Endodermal cell (in vitro differentiated cells): Measurements from ENCODE around the gene RNASEH2A. TPM values are rescaled to one million over a fixed set of nuclear protein-coding genes. Genes with fewer than 3 reads are reported as not detected.

ENCODE experiments used
- DNase-seq: peaks from one replicate; pipeline ENCODE4 v3.0.0-alpha.2; 2017
- H3K27ac ChIP-seq: 2 replicates; pipeline ENCODE4 v1.5.1; 2013; ENCODE audit warnings: mild to moderate bottlenecking, low read depth, low read length, moderate library complexity
- H3K27me3 ChIP-seq: 2 replicates; pipeline ENCODE4 v1.6.1; 2013; ENCODE audit warnings: mild to moderate bottlenecking, low read length, moderate library complexity; ENCODE audit not compliant: insufficient read depth, control insufficient read depth, poor library complexity, severe bottlenecking
- H3K36me3 ChIP-seq: 2 replicates; pipeline ENCODE4 v1.7.0; 2013; ENCODE audit warnings: mild to moderate bottlenecking, low read length, moderate library complexity; ENCODE audit not compliant: control insufficient read depth, insufficient read depth
- H3K4me1 ChIP-seq: one replicate; pipeline ENCODE4 v1.7.0; 2013; ENCODE audit warnings: low read length; ENCODE audit not compliant: control insufficient read depth, insufficient read depth
- H3K4me3 ChIP-seq: 2 replicates; pipeline ENCODE4 v1.5.1; 2013; ENCODE audit warnings: mild to moderate bottlenecking, low read length, moderate library complexity
- H3K9ac ChIP-seq: 2 replicates; pipeline ENCODE4 v1.6.1; 2013; ENCODE audit warnings: mild to moderate bottlenecking, low read length, moderate library complexity; ENCODE audit not compliant: poor library complexity, severe bottlenecking; ENCODE audit errors: extremely low read depth
- H3K9me3 ChIP-seq: 2 replicates; pipeline ENCODE4 v1.6.1; 2013; ENCODE audit warnings: mild to moderate bottlenecking, low read length, moderate library complexity; ENCODE audit not compliant: control insufficient read depth
- H3K27ac Mint-ChIP-seq: 2 replicates; pipeline ENCODE4 v1.8.0; 2020; ENCODE audit warnings: mixed read lengths
- H3K27me3 Mint-ChIP-seq: 2 replicates; pipeline ENCODE4 v1.8.0; 2021; ENCODE audit warnings: mild to moderate bottlenecking, mixed read lengths; ENCODE audit not compliant: insufficient read depth
- H3K36me3 Mint-ChIP-seq: 2 replicates; pipeline ENCODE4 v1.8.0; 2020; ENCODE audit warnings: low read depth, mixed read lengths
- H3K4me1 Mint-ChIP-seq: 2 replicates; pipeline ENCODE4 v1.8.0; 2020; ENCODE audit warnings: mixed read lengths
- H3K4me3 Mint-ChIP-seq: 2 replicates; pipeline ENCODE4 v1.8.0; 2020; ENCODE audit warnings: mild to moderate bottlenecking, moderate library complexity, mixed read lengths
- H3K9me3 Mint-ChIP-seq: 2 replicates; pipeline ENCODE4 v1.8.0; 2020; ENCODE audit warnings: mild to moderate bottlenecking, mixed read lengths
- CTCF ChIP-seq: fragments of 200-600 bp; sonication (generic); conservative IDR thresholded peaks from 2 replicates; pipeline ENCODE4 v1.5.0; 2021; ENCODE audit warnings: antibody characterized with exemption, mild to moderate bottlenecking
- WGBS, 2 experiments: methylation state at CpG; one replicate each; pipeline versions ENCODE4 v1.1.5 to v1.1.7; 2013; ENCODE audit warnings: missing lambda C conversion rate in 2 of 2, mixed read lengths in 1 of 2; ENCODE audit not compliant: insufficient coverage in 1 of 2, insufficient read length in 1 of 2; 5-methylcytosine and 5-hydroxymethylcytosine counted together
- total RNA-seq, 2 donors: library from RNA; stranded (reverse); fragmentation: NEBNext Ultra II Directional in 1 of 2; extraction: Animal tissue kit (Norgen Biotek cat#: 25700) in 1 of 2; gene quantifications; 2 replicates in 1 of 2; 3 replicates in 1 of 2; pipeline ENCODE4 v1.2.1, GENCODE V29; 2021

The RNASEH2A gene
- total RNA-seq, 2 donors from 2014 or later: 51.0 to 97.1 TPM

GRCh38 chr19:12838182-12838885, 31.9 kb downstream of the RNASEH2A start, which contains the start of gene MAST1:
TSS of gene MAST1 (plus strand) at chr19:12838515. CDS start at chr19:12838573, 58 bp downstream.
- H3K4me3 ChIP-seq: peak within 1 kb of the TSS; percentile 71
- Mint-ChIP-seq H3K9me3 (no peaks in the 10 kb centered on the region), H3K36me3 (no peaks in the 10 kb centered on the region), H3K27ac (no peak within 1 kb of the TSS), H3K4me3 (peak within 1 kb of the TSS; percentile 64), H3K27me3 (peaks cover 76% of the 10 kb centered on the region), H3K4me1 (peaks cover 4% of the 10 kb centered on the region)
- peak within 1 kb of the TSS; percentile 79 for H3K27ac ChIP-seq
- peaks cover 53% of the 10 kb centered on the region for H3K27me3 ChIP-seq
- DNase-seq: peak; percentile 87
- TF ChIP-seq CTCF: peak; percentile 85
- no peak within 1 kb of the TSS for H3K9ac ChIP-seq
- H3K9me3 ChIP-seq: no peaks in the 10 kb centered on the region
- no peaks in the 10 kb centered on the region for H3K36me3 ChIP-seq
- no peaks in the 10 kb centered on the region for H3K4me1 ChIP-seq
- 0% methylated on average over 7 to 59 of the region's 69 CpGs for WGBS, 2 experiments

DNA sequence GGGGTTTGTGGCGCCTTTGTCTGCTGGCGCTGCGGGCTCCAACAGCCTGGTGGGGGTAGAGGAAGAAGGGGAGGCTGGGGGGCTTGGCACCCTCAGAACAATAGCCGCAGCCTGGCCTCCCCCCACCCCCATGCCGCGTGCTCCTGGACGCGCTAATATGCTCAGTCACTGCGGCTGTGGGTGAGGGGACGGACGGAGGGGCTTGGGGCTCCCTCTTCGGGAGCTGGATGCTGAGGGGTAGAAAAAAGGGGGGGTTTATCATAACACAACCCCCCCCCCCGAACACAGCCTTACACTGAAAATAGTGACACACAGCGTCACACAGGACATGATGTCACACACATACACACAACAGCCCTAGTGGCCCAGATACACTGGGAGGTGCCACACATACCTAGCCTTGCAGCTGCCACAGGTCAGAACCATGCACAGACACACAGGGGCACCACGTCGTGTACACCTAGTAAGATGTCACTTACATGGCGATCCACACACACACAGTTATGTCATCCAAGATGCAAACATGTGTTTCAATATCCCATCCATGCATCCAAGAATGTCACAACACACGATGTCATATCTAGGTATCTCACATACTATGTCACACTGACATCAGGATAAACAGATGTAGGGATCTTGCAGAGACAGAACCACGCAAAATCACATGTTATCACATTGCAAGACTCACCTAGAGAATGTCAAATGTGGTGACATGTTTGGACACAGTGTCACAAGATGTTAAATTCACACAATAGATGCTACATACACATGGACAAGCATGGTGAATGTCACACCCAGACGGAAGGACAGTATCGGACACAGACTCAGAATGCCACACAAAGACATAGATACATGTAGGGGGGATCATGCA, 32.7 kb downstream of the RNASEH2A start:
- H3K9ac ChIP-seq: no peak overlapping the region

More for the DNA sequence above, 32.7 kb downstream of the RNASEH2A start:
- peaks cover 4% of the 10 kb centered on the region for H3K4me1 Mint-ChIP-seq
- Histone ChIP-seq H3K4me1 (no peaks in the 10 kb centered on the region), H3K27me3 (peaks cover 48% of the 10 kb centered on the region), H3K36me3 (no peaks in the 10 kb centered on the region), H3K4me3 (peak overlapping the region; percentile 71), H3K9me3 (no peaks in the 10 kb centered on the region), H3K27ac (peak overlapping the region; percentile 42)
- peak; percentile 52 for DNase-seq
- no peak overlapping the region for H3K27ac Mint-ChIP-seq
- no peak for TF ChIP-seq CTCF
- no peaks in the 10 kb centered on the region for H3K9me3 Mint-ChIP-seq
- H3K27me3 Mint-ChIP-seq: peaks cover 73% of the 10 kb centered on the region
- H3K36me3 Mint-ChIP-seq: no peaks in the 10 kb centered on the region
- 42 to 77% methylated on average over 5 to 18 of the region's 21 CpGs for WGBS, 2 experiments
- H3K4me3 Mint-ChIP-seq: peak overlapping the region; percentile 64
